ENCODE results near the gene CCDC188. TPM values are rescaled to one million over a fixed set of nuclear protein-coding genes. Genes with fewer than 3 reads are reported as not detected.

The CCDC188 gene
- total RNA-seq, 1 experiment from 2014 or later, result not detected

GRCh38 chr22:20135265-20135664 lies 15.6 kb downstream of the CCDC188 start:
- no peak for DNase-seq (ENCODE audit: low spot score)

GRCh38 chr22:20133930-20134549 lies 16.8 kb downstream of the CCDC188 start:
- no peak for DNase-seq (ENCODE audit: low spot score)

- DNase-seq (ENCODE audit: low spot score), result no peak
Observed at GRCh38 chr22:20132686-20133246, 18.1 kb downstream of the CCDC188 start.

- no peak for DNase-seq (ENCODE audit: low spot score)
Observed at GRCh38 chr22:20131859-20132685, 18.8 kb downstream of the CCDC188 start.

GRCh38 chr22:20131597-20131858 lies 19.3 kb downstream of the CCDC188 start, which contains the start of gene ZDHHC8:
Gene ZDHHC8, plus strand, starts transcription at chr22:20131804. Its CDS starts 144 bp downstream, at chr22:20131948.
- DNase-seq (ENCODE audit: low spot score), result no peak

- no peak for DNase-seq (ENCODE audit: low spot score)
Observed at GRCh38 chr22:20130731-20131596, 19.9 kb downstream of the CCDC188 start.

GRCh38 chr22:20130319-20130718 lies 20.5 kb downstream of the CCDC188 start:
- no peak for DNase-seq (ENCODE audit: low spot score)

- DNase-seq (ENCODE audit: low spot score), result no peak
Observed at GRCh38 chr22:20129747-20130014, 21.2 kb downstream of the CCDC188 start.

- no peak for DNase-seq (ENCODE audit: low spot score)
Observed at GRCh38 chr22:20128902-20129746, 21.7 kb downstream of the CCDC188 start.

GRCh38 chr22:20128619-20128901 lies 22.3 kb downstream of the CCDC188 start:
- DNase-seq (ENCODE audit: low spot score), result no peak

- DNase-seq (ENCODE audit: low spot score), result no peak
Observed at GRCh38 chr22:20127869-20128618, 22.8 kb downstream of the CCDC188 start.

- no peak for DNase-seq (ENCODE audit: low spot score)
Observed at GRCh38 chr22:20127318-20127868, 23.5 kb downstream of the CCDC188 start.

GRCh38 chr22:20126284-20127029 lies 24.4 kb downstream of the CCDC188 start:
- no peak for DNase-seq (ENCODE audit: low spot score)

- DNase-seq (ENCODE audit: low spot score), result no peak
Observed at GRCh38 chr22:20125201-20126174, 25.4 kb downstream of the CCDC188 start.

GRCh38 chr22:20124083-20124787 lies 26.6 kb downstream of the CCDC188 start:
- no peak for DNase-seq (ENCODE audit: low spot score)

GRCh38 chr22:20123366-20124082 lies 27.3 kb downstream of the CCDC188 start:
- DNase-seq (ENCODE audit: low spot score), result no peak

- no peak for DNase-seq (ENCODE audit: low spot score)
Observed at GRCh38 chr22:20121856-20122415, 28.9 kb downstream of the CCDC188 start.
